DND-41 (cell line): ENCODE measurements around the gene MED12L.

ENCODE experiments used
- CTCF ChIP-seq: IDR thresholded peaks from 2 replicates; pipeline ENCODE4 v1.5.1; 2012; ENCODE audit warnings: borderline replicate concordance, low read length, moderate library complexity, mild to moderate bottlenecking; ENCODE audit not compliant: poor library complexity, severe bottlenecking; ENCODE audit errors: extremely low read depth
- EZH2 ChIP-seq: IDR thresholded peaks from 3 replicates; pipeline ENCODE4 v1.6.1; 2012; ENCODE audit warnings: borderline replicate concordance, low read depth, mild to moderate bottlenecking, moderate library complexity, low read length, inconsistent platforms; ENCODE audit not compliant: severe bottlenecking

DNA sequence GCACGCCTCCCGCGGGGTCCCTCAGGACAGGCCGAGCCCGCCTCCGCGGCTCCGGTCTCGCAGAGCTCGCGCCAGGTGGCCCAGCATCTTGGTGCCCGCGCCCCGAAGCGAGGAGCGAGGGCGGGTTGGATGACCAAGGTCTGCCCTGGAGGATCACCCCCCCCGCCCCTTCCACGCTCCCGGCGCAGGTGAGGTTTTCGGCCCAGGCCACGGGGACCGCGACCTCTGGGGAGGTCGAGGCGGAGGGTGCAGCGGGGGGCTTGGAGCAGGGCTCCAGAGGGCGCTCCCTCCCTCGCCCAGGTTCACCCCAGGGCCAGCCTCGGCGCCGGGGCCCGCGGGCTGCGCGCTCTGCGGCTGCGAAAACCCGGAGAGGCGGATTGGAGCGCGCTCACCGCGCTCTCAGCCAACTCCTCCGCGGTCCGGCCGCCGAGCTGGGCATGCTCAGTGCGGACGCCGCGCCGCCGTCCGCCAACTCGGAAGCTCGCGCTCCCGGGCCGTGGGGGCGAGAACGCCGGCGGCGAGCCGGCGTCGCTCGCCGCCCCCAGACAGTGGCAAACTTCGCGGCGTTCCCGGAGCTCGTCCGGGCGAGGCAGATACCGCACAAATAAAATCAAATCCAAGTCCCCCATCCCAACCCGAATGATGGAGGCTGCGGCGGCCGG is at the start of gene MED12L:
- peak; percentile 58 for TF ChIP-seq CTCF
- no peak for TF ChIP-seq EZH2
